ENCODE measurements around the gene RABEP1. TPM values are rescaled to one million over a fixed set of nuclear protein-coding genes. Genes with fewer than 3 reads are reported as not detected.

Gene RABEP1
- total RNA-seq, 1 donor from 2014 or later, result 67.5 TPM

- Mint-ChIP-seq H3K27ac (no peak overlapping the region), H3K36me3 (ENCODE audit: low read depth) (peaks cover 89% of the 10 kb centered on the region), H3K4me1 (no peaks in the 10 kb centered on the region), H3K4me3 (no peak overlapping the region), H3K9me3 (no peaks in the 10 kb centered on the region), H3K27me3 (no peaks in the 10 kb centered on the region)
- intact Hi-C loops (cut with micrococcal nuclease), result no loop called here
- TF ChIP-seq CTCF (IDR thresholded peaks at IDR 0.05), result no peak
- no peak for DNase-seq
- ChIA-PET POLR2A (interaction anchor here (1.1 kb wide), 1 partner anchor 189 kb away, joined by 3 read pairs; no protein-coding TSS in a partner anchor), CTCF (interaction anchor here (0.9 kb wide), 1 partner anchor 61 kb away, joined by 3 read pairs; no protein-coding TSS in a partner anchor)
- no peak for ATAC-seq (ENCODE audit: low read depth)
Measured at GRCh38 chr17:5380491-5381135, 98.5 kb downstream of the RABEP1 start.

- DNase-seq (no peak), ATAC-seq (ENCODE audit: low read depth) (peak; percentile 18)
- intact Hi-C loops (cut with micrococcal nuclease), result no loop called here
- CTCF ChIA-PET, result no interaction called here
- H3K4me3 Mint-ChIP-seq, result no peak overlapping the region
- H3K27me3 Mint-ChIP-seq, result no peaks in the 10 kb centered on the region
- H3K36me3 Mint-ChIP-seq (ENCODE audit: low read depth), result peaks cover 92% of the 10 kb centered on the region
- no peak for TF ChIP-seq CTCF (IDR thresholded peaks at IDR 0.05)
- peak overlapping the region; percentile 1 for H3K27ac Mint-ChIP-seq
- no peaks in the 10 kb centered on the region for H3K4me1 Mint-ChIP-seq
- POLR2A ChIA-PET, result no interaction called here
- no peaks in the 10 kb centered on the region for H3K9me3 Mint-ChIP-seq
Measured at GRCh38 chr17:5381542-5381941, 99.5 kb downstream of the RABEP1 start.

GRCh38 chr17:5391678-5392077 lies 109.6 kb downstream of the RABEP1 start:
- ChIA-PET POLR2A (interaction anchor here (0.8 kb wide), 1 partner anchor 68 kb away, joined by 3 read pairs; no protein-coding TSS in a partner anchor), CTCF (interaction anchor here (1.3 to 1.7 kb wide), 2 partner anchors 48 to 50 kb away, joined by 3 to 4 read pairs; partner anchors contain the start of gene C1QBP)
- no peaks in the 10 kb centered on the region for H3K9me3 Mint-ChIP-seq
- ATAC-seq (ENCODE audit: low read depth), result no peak
- H3K4me3 Mint-ChIP-seq, result no peak overlapping the region
- intact Hi-C loops (cut with micrococcal nuclease), result no loop called here
- no peak for DNase-seq
- no peak overlapping the region for H3K27ac Mint-ChIP-seq
- H3K36me3 Mint-ChIP-seq (ENCODE audit: low read depth), result peaks cover 82% of the 10 kb centered on the region
- H3K27me3 Mint-ChIP-seq, result no peaks in the 10 kb centered on the region
- H3K4me1 Mint-ChIP-seq, result peaks cover 6% of the 10 kb centered on the region
- no peak for TF ChIP-seq CTCF (IDR thresholded peaks at IDR 0.05)

- Mint-ChIP-seq H3K9me3 (no peaks in the 10 kb centered on the region), H3K27me3 (no peaks in the 10 kb centered on the region), H3K4me3 (no peak overlapping the region), H3K4me1 (peaks cover 4% of the 10 kb centered on the region), H3K27ac (no peak overlapping the region), H3K36me3 (ENCODE audit: low read depth) (peaks cover 79% of the 10 kb centered on the region)
- ChIA-PET POLR2A (no interaction called here), CTCF (interaction anchor here (1.3 kb wide), 1 partner anchor 43 kb away, joined by 3 read pairs; no protein-coding TSS in a partner anchor)
- DNase-seq (no peak), ATAC-seq (ENCODE audit: low read depth) (no peak)
- no peak for TF ChIP-seq CTCF (IDR thresholded peaks at IDR 0.05)
- intact Hi-C loops (cut with micrococcal nuclease), result no loop called here
Measured at GRCh38 chr17:5396612-5397011, 114.5 kb downstream of the RABEP1 start.

GRCh38 chr17:5399767-5400166 lies 117.7 kb downstream of the RABEP1 start:
- H3K27me3 Mint-ChIP-seq, result no peaks in the 10 kb centered on the region
- no peak overlapping the region for H3K4me3 Mint-ChIP-seq
- H3K27ac Mint-ChIP-seq, result no peak overlapping the region
- no peak for ATAC-seq (ENCODE audit: low read depth)
- peaks cover 66% of the 10 kb centered on the region for H3K36me3 Mint-ChIP-seq (ENCODE audit: low read depth)
- ChIA-PET CTCF (no interaction called here), POLR2A (interaction anchor here (0.6 to 0.7 kb wide), 2 partner anchors 14 to 1037 kb away, joined by 5 to 6 read pairs; no protein-coding TSS in a partner anchor)
- no peak for DNase-seq
- H3K9me3 Mint-ChIP-seq, result no peaks in the 10 kb centered on the region
- intact Hi-C loops (cut with micrococcal nuclease), result loop anchor here (5.0 kb wide), 1 partner anchor 32 kb away; no protein-coding TSS in a partner anchor
- peaks cover 4% of the 10 kb centered on the region for H3K4me1 Mint-ChIP-seq
- no peak for TF ChIP-seq CTCF (IDR thresholded peaks at IDR 0.05)
